Measurements from ENCODE around the gene NNMT. TPM values are rescaled to one million over a fixed set of nuclear protein-coding genes. Genes with fewer than 3 reads are reported as not detected.

NNMT gene
- total RNA-seq, 1 donor from 2014 or later, result not detected

- no peak overlapping the region for H3K4me3 Mint-ChIP-seq
- peaks cover 17% of the 10 kb centered on the region for H3K27me3 Mint-ChIP-seq
- H3K9me3 Mint-ChIP-seq, result peaks cover 6% of the 10 kb centered on the region
- H3K27ac Mint-ChIP-seq, result no peak overlapping the region
- intact Hi-C loops (cut with micrococcal nuclease), result no loop called here
- no peaks in the 10 kb centered on the region for H3K4me1 Mint-ChIP-seq
- DNase-seq, result no peak
- no peaks in the 10 kb centered on the region for H3K36me3 Mint-ChIP-seq (ENCODE audit: low read depth)
These were observed 2.5 kb downstream of the NNMT start for GRCh38 chr11:114298710-114299109.

GRCh38 chr11:114301088-114301487, 4.9 kb downstream of the NNMT start:
- no peak overlapping the region for H3K4me3 Mint-ChIP-seq
- intact Hi-C loops (cut with micrococcal nuclease), result no loop called here
- H3K27me3 Mint-ChIP-seq, result peaks cover 19% of the 10 kb centered on the region
- H3K36me3 Mint-ChIP-seq (ENCODE audit: low read depth), result no peaks in the 10 kb centered on the region
- peaks cover 4% of the 10 kb centered on the region for H3K9me3 Mint-ChIP-seq
- H3K27ac Mint-ChIP-seq, result no peak overlapping the region
- no peak for DNase-seq
- no peaks in the 10 kb centered on the region for H3K4me1 Mint-ChIP-seq

- Mint-ChIP-seq H3K27me3 (peaks cover 20% of the 10 kb centered on the region), H3K9me3 (peaks cover 4% of the 10 kb centered on the region), H3K36me3 (ENCODE audit: low read depth) (no peaks in the 10 kb centered on the region), H3K4me3 (no peak overlapping the region), H3K4me1 (no peaks in the 10 kb centered on the region), H3K27ac (no peak overlapping the region)
- no peak for DNase-seq
- intact Hi-C loops (cut with micrococcal nuclease), result no loop called here
These were observed 5.7 kb downstream of the NNMT start for GRCh38 chr11:114301927-114302326.

GRCh38 chr11:114302663-114303062, 6.5 kb downstream of the NNMT start:
- Mint-ChIP-seq H3K4me3 (no peak overlapping the region), H3K9me3 (peaks cover 4% of the 10 kb centered on the region), H3K36me3 (ENCODE audit: low read depth) (no peaks in the 10 kb centered on the region), H3K27me3 (peaks cover 23% of the 10 kb centered on the region), H3K27ac (no peak overlapping the region), H3K4me1 (peaks cover 5% of the 10 kb centered on the region)
- no peak for DNase-seq
- intact Hi-C loops (cut with micrococcal nuclease), result no loop called here

- intact Hi-C loops (cut with micrococcal nuclease), result no loop called here
- Mint-ChIP-seq H3K4me1 (peaks cover 8% of the 10 kb centered on the region), H3K4me3 (no peak overlapping the region), H3K27ac (no peak overlapping the region), H3K27me3 (peaks cover 27% of the 10 kb centered on the region), H3K9me3 (peaks cover 4% of the 10 kb centered on the region), H3K36me3 (ENCODE audit: low read depth) (no peaks in the 10 kb centered on the region)
- DNase-seq, result no peak
These were observed 7.9 kb downstream of the NNMT start for GRCh38 chr11:114304065-114304464.

GRCh38 chr11:114304969-114305368, 8.8 kb downstream of the NNMT start:
- intact Hi-C loops (cut with micrococcal nuclease), result no loop called here
- H3K27me3 Mint-ChIP-seq, result peaks cover 28% of the 10 kb centered on the region
- no peak overlapping the region for H3K4me3 Mint-ChIP-seq
- H3K9me3 Mint-ChIP-seq, result peaks cover under 1% of the 10 kb centered on the region
- no peaks in the 10 kb centered on the region for H3K36me3 Mint-ChIP-seq (ENCODE audit: low read depth)
- H3K27ac Mint-ChIP-seq, result no peak overlapping the region
- H3K4me1 Mint-ChIP-seq, result peaks cover 8% of the 10 kb centered on the region
- DNase-seq, result no peak

GRCh38 chr11:114307524-114308203, 11.5 kb downstream of the NNMT start:
- Mint-ChIP-seq H3K4me1 (peaks cover 8% of the 10 kb centered on the region), H3K4me3 (no peak overlapping the region), H3K27me3 (peaks cover 28% of the 10 kb centered on the region), H3K9me3 (no peaks in the 10 kb centered on the region), H3K27ac (no peak overlapping the region), H3K36me3 (ENCODE audit: low read depth) (no peaks in the 10 kb centered on the region)
- DNase-seq, result no peak
- intact Hi-C loops (cut with micrococcal nuclease), result no loop called here

GRCh38 chr11:114308689-114309089, 12.5 kb downstream of the NNMT start:
- H3K4me3 Mint-ChIP-seq, result no peak overlapping the region
- H3K27ac Mint-ChIP-seq, result no peak overlapping the region
- no peak for DNase-seq
- H3K4me1 Mint-ChIP-seq, result peaks cover 8% of the 10 kb centered on the region
- H3K27me3 Mint-ChIP-seq, result peaks cover 26% of the 10 kb centered on the region
- H3K36me3 Mint-ChIP-seq (ENCODE audit: low read depth), result no peaks in the 10 kb centered on the region
- no peaks in the 10 kb centered on the region for H3K9me3 Mint-ChIP-seq
- intact Hi-C loops (cut with micrococcal nuclease), result no loop called here

GRCh38 chr11:114309517-114309916, 13.3 kb downstream of the NNMT start:
- Mint-ChIP-seq H3K27ac (no peak overlapping the region), H3K4me3 (no peak overlapping the region), H3K36me3 (ENCODE audit: low read depth) (no peaks in the 10 kb centered on the region), H3K27me3 (peaks cover 24% of the 10 kb centered on the region), H3K4me1 (peaks cover 8% of the 10 kb centered on the region), H3K9me3 (no peaks in the 10 kb centered on the region)
- intact Hi-C loops (cut with micrococcal nuclease), result no loop called here
- DNase-seq, result no peak

GRCh38 chr11:114310095-114310494, 13.9 kb downstream of the NNMT start:
- H3K27ac Mint-ChIP-seq, result no peak overlapping the region
- H3K36me3 Mint-ChIP-seq (ENCODE audit: low read depth), result no peaks in the 10 kb centered on the region
- intact Hi-C loops (cut with micrococcal nuclease), result no loop called here
- H3K4me1 Mint-ChIP-seq, result peaks cover 8% of the 10 kb centered on the region
- DNase-seq, result no peak
- H3K9me3 Mint-ChIP-seq, result no peaks in the 10 kb centered on the region
- H3K4me3 Mint-ChIP-seq, result no peak overlapping the region
- peaks cover 24% of the 10 kb centered on the region for H3K27me3 Mint-ChIP-seq

GRCh38 chr11:114311946-114312345, 15.7 kb downstream of the NNMT start:
- DNase-seq, result no peak
- no peak overlapping the region for H3K27ac Mint-ChIP-seq
- H3K36me3 Mint-ChIP-seq (ENCODE audit: low read depth), result no peaks in the 10 kb centered on the region
- no peaks in the 10 kb centered on the region for H3K9me3 Mint-ChIP-seq
- peaks cover 17% of the 10 kb centered on the region for H3K4me1 Mint-ChIP-seq
- H3K27me3 Mint-ChIP-seq, result peaks cover 20% of the 10 kb centered on the region
- H3K4me3 Mint-ChIP-seq, result no peak overlapping the region
- intact Hi-C loops (cut with micrococcal nuclease), result no loop called here

- DNase-seq, result no peak
- intact Hi-C loops (cut with micrococcal nuclease), result no loop called here
- no peak overlapping the region for H3K27ac Mint-ChIP-seq
These were observed 17.9 kb downstream of the NNMT start for GRCh38 chr11:114314096-114314495.

GRCh38 chr11:114315749-114316368, 19.7 kb downstream of the NNMT start:
- Mint-ChIP-seq H3K4me1 (peaks cover 33% of the 10 kb centered on the region), H3K4me3 (peak overlapping the region; percentile 65), H3K36me3 (ENCODE audit: low read depth) (no peaks in the 10 kb centered on the region), H3K9me3 (no peaks in the 10 kb centered on the region), H3K27ac (peak overlapping the region; percentile 70), H3K27me3 (peaks cover under 1% of the 10 kb centered on the region)
- intact Hi-C loops (cut with micrococcal nuclease), result no loop called here
- peak; percentile 66 for DNase-seq

More at GRCh38 chr11:114314096-114314495, 17.9 kb downstream of the NNMT start:
- Mint-ChIP-seq H3K27me3 (peaks cover 9% of the 10 kb centered on the region), H3K4me3 (no peak overlapping the region), H3K36me3 (ENCODE audit: low read depth) (no peaks in the 10 kb centered on the region), H3K9me3 (no peaks in the 10 kb centered on the region), H3K4me1 (peaks cover 24% of the 10 kb centered on the region)

GRCh38 chr11:114316980-114317786, 21.0 kb downstream of the NNMT start:
- intact Hi-C loops (cut with micrococcal nuclease), result no loop called here

More at GRCh38 chr11:114316980-114317786, 21.0 kb downstream of the NNMT start:
- Mint-ChIP-seq H3K4me3 (no peak overlapping the region), H3K27ac (no peak overlapping the region), H3K36me3 (ENCODE audit: low read depth) (no peaks in the 10 kb centered on the region), H3K27me3 (no peaks in the 10 kb centered on the region), H3K4me1 (peaks cover 33% of the 10 kb centered on the region), H3K9me3 (no peaks in the 10 kb centered on the region)
- no peak for DNase-seq
